22Rv1 (cell line): ENCODE results near the gene ARRDC2.

Source experiments
- H3K27ac ChIP-seq: fragments of 450-650 bp; 2 replicates; pipeline ENCODE4 v1.5.1; 2017
- ZFX ChIP-seq: fragments of 450-650 bp; IDR thresholded peaks from 2 replicates; pipeline ENCODE4 v1.6.1; 2017; ENCODE audit warnings: antibody characterized with exemption, borderline replicate concordance
- TF ChIP-seq, protein P1 (sequence below): fragments of 450-650 bp; IDR thresholded peaks from 2 replicates; pipeline ENCODE4 v1.5.1; 2017; ENCODE audit warnings: mild to moderate bottlenecking

ARRDC2 gene

DNA sequence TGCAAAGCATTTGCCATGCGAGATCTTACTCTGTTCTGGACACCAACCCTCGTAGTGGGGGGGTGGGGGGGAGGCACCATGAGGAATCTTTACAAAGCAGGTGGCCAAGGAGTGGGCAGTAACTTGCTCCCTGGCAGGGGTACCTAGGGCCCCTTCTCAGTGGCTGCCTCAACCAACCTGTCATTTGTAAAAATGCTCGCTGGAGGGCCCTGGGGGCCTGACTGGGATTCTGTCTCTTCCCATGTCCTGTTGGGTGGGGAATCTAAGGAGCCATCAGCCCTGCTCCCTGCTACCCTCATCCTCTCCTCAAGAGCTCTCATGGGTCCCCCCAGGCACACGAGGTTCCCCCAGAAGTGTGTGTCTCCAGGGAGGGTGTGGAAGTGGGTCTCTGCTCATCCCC is 39.6 kb upstream of the ARRDC2 start:
- TF ChIP-seq, protein P1, sequence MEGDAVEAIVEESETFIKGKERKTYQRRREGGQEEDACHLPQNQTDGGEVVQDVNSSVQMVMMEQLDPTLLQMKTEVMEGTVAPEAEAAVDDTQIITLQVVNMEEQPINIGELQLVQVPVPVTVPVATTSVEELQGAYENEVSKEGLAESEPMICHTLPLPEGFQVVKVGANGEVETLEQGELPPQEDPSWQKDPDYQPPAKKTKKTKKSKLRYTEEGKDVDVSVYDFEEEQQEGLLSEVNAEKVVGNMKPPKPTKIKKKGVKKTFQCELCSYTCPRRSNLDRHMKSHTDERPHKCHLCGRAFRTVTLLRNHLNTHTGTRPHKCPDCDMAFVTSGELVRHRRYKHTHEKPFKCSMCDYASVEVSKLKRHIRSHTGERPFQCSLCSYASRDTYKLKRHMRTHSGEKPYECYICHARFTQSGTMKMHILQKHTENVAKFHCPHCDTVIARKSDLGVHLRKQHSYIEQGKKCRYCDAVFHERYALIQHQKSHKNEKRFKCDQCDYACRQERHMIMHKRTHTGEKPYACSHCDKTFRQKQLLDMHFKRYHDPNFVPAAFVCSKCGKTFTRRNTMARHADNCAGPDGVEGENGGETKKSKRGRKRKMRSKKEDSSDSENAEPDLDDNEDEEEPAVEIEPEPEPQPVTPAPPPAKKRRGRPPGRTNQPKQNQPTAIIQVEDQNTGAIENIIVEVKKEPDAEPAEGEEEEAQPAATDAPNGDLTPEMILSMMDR = no peak
- TF ChIP-seq ZFX = no peak
- H3K27ac ChIP-seq = no peak overlapping the region

DNA sequence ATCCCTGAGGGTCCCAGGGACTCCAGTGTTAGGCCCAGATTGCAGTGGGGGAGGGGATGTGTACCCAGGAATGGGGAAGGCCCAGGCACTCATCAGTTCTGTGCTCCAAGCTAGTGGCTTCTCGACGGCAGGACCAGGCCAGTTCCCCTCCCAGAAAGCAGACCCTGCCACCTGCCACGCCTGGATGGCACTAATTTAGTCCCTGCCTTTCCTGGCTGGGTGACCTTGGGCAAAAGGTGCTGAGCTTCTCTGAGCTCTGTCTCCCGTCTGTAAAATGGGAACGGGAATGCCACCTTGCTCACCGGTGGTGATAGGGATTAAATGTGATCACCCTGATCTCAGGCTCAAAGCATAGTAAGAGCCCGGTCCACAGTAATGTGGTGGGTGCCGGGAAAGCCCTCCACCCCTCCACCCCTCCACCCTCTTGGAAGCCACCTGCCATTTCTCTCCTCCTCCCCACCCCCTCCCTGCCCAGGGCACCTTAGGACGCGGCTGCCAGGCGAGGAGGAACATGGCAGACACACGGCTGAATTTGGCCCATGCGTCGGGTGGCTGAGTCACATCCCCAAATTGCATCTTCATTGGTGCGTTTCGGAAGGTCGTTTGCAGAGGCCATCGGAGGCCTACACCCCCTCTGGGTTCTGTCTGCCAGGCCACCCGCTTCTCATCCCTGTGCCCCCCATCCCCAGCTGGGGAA is 38.7 kb upstream of the ARRDC2 start:
- TF ChIP-seq ZFX = no peak
- TF ChIP-seq, protein P1 = no peak
- H3K27ac ChIP-seq = no peak overlapping the region

DNA sequence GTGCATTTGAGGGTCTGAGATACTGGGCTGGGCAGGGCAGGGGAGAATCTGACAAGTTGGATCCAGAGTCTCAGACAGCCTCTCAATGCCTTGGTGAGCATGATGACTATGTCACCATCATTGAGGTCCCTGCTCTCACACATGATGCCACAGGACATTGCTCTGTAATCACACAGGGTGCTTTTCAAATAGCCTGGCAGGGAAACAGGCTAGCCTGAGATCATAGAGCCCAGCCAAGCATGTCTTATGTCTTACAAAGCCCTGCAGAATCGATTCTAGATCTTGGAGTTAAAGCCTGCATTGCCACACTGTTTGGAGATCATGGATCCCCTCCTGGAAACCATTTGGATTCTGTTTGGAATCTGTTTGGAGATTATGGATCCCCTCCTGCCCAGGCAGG is 35.7 kb upstream of the ARRDC2 start:
- no peak overlapping the region for H3K27ac ChIP-seq
- TF ChIP-seq, protein P1 = no peak
- TF ChIP-seq ZFX = no peak

DNA sequence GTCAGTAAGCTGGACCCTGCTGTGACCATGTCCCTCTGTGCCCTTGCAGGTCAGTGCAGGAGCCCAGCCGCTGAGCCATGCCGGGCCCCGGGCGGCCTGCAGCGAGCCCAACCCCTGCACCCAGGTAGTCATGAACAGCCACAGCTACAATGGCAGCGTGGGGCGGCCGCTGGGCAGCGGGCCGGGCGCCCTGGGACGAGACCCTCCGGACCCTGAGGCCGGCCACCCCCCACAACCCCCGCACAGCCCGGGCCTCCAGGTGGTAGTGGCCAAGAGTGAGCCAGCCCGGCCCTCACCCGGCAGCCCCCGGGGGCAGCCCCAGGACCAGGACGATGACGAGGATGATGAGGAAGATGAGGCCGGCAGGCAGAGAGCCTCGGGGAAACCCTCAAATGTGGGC is 34.2 kb upstream of the ARRDC2 start:
- no peak overlapping the region for H3K27ac ChIP-seq
- TF ChIP-seq, protein P1 = no peak
- no peak for TF ChIP-seq ZFX

DNA sequence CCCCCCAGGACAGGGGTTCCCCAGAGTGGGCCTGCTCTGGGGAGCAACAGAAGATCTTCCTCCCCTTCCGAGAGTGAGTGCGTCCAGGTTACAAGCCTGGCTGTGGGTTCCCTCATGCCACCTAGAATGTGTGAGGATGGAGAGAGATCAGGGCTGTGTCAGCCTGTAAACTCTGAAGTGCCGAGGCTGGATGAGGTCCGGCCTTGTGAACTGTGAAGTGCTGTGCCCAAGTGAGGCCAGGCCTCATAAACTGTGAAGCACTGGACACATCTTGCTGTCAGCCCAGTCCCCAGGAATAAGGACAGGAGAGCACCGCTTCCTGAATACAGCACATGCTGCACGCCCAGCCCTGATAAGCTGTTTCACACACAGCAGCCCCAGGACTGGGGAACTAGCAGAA is 33.4 kb upstream of the ARRDC2 start:
- TF ChIP-seq, protein P1 = no peak
- no peak for TF ChIP-seq ZFX
- H3K27ac ChIP-seq = no peak overlapping the region

DNA sequence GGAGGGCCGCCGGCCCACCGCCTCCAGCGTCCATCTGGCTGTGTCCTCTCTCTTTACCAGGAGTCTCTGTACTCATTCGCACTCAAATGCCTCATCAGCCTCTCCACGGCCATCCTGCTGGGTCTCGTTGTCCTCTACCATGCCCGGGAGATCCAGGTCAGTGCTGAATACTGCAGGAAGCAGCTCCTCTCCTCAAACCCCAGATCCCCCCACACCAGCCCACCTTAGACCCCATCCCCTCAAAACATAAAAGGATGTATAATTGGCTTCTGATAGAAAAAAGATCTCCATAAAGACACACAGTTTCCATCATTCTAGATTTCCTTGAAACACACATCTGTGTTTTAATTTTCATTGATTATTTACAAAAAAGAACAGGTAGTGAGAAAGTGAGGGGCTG is 32.9 kb upstream of the ARRDC2 start:
- H3K27ac ChIP-seq = no peak overlapping the region
- TF ChIP-seq, protein P1 = no peak
- no peak for TF ChIP-seq ZFX

DNA sequence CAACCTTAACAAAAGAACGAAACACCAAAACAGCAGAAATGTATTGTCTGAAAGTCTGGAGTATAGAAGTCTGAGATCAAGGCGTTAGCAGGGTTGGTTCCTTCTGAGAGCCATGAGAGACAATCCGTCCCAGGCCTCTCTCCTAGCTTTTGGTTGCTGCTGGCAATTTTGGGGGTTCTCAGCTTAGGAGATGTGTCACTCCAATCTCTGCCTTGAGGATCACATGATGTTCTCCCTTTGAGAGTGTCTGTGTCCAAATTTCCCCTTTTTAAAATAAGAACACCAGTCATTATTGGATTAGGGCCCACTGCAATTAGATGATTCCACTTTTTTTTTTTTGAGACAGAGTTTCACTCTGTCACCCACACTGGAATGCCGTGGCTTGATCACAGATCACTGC is 30.9 kb upstream of the ARRDC2 start:
- TF ChIP-seq ZFX = no peak
- TF ChIP-seq, protein P1 = no peak

More for the DNA sequence above, 30.9 kb upstream of the ARRDC2 start:
- H3K27ac ChIP-seq = no peak overlapping the region
